Sciatic nerve (tissue), 2 donors: ENCODE results near the gene C16orf78. TPM values are rescaled to one million over a fixed set of nuclear protein-coding genes. Genes with fewer than 3 reads are reported as not detected.

ENCODE experiments used
- ATAC-seq: fragments of 200-7000 bp; cut with Tn5 transposase; one replicate; pipeline ENCODE4 v1.9.1; 2020; ENCODE audit warnings: mild to moderate bottlenecking, moderate library complexity
- DNase-seq: peaks from one replicate; pipeline ENCODE4 v3.0.0-alpha.2; 2020; ENCODE audit warnings: low spot score
- intact Hi-C: fragments of 100-400 bp; cut with DNase I; formaldehyde crosslinking; loops from one replicate; pipeline ENCODE4 v1.14.2; 2022
- total RNA-seq: library from RNA; stranded (reverse); fragmentation: NEBNext Ultra II Directional; extraction: Animal tissue kit (Norgen Biotek cat#: 25700); gene quantifications from one replicate; pipeline ENCODE4 v1.2.1, GENCODE V29; 2021
- donor health status: DM: no; HTN: no; CAD: no.
- donor health status: DM: no; HTN: no; CAD: no.

The C16orf78 gene
- total RNA-seq, 1 donor from 2014 or later = not detected

GRCh38 chr16:49417354-49417753 lies 43.8 kb downstream of the C16orf78 start:
- DNase-seq = no peak
- ATAC-seq = no peak
- intact Hi-C loops = loop anchor here (10.0 kb wide), 1 partner anchor 497 kb away; no protein-coding TSS in a partner anchor

DNA sequence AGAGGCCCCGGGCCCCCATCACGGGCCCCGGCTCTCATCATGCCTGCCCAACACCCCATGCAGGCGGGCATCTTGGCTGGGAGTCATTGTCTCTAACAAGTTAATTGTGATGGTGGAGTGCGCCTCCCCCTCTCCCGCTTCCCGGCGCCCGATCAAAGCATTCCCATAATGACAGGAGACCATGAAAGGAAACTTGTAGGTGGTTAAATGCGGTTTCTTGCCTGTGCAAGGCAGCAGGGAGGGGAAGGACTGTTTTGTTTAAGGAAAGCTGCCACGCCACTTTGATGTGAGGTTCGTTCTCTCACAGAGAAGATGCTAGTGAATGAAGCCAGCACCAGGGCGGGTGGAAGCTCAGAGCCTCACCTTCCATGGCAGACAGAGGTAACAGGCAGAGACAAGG lies 45.4 kb downstream of the C16orf78 start:
- DNase-seq (no peak), ATAC-seq (no peak)
- intact Hi-C loops = loop anchor here (10.0 kb wide), 1 partner anchor 496 kb away; no protein-coding TSS in a partner anchor

DNA sequence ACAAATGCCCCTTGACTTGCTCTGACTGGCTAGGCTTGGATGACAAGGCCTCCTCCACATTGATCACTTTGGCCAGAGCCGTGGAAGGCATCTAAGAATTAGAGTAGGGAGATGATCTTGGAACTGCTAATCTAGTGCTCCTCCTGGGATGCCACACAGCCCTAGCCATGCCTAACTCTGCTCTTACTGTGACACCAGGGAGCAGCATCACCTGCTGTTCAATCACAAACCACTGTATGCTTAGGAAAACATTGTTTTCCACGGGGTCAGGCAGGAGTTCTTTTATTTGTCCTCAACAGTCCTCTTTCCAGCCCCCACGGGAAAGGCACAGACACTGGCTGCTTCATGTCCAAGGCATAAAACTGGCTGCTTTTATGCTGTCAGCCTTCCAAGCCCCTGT lies 46.3 kb downstream of the C16orf78 start:
- intact Hi-C loops = loop anchor here (10.0 kb wide), 1 partner anchor 495 kb away; no protein-coding TSS in a partner anchor
- no peak for DNase-seq
- no peak for ATAC-seq

GRCh38 chr16:49422896-49423295 lies 49.3 kb downstream of the C16orf78 start:
- DNase-seq (no peak), ATAC-seq (no peak)
- intact Hi-C loops = no loop called here

- DNase-seq (no peak), ATAC-seq (no peak)
- intact Hi-C loops = no loop called here
Measured at GRCh38 chr16:49424961-49425360, 51.4 kb downstream of the C16orf78 start.

DNA sequence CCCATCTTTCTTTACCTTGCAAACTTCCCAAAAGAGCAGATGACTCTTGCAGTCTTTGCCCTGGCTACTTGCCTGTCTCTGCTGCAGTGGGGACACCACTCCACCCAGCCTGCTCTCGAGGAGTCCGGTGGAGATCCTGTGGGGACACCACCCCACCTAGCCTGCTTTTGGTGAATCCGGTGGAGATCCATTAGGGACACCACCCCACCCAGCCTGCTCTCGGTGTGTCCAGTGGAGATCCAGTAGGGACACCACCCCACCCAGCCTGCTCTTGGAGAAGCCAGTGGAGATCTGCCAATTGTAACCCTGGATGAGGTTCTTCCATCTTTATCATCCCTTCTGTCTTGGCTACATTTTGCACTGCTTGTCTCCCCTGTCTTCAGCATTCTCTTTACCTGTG lies 54.2 kb downstream of the C16orf78 start:
- intact Hi-C loops = no loop called here
- ATAC-seq (no peak), DNase-seq (no peak)

DNA sequence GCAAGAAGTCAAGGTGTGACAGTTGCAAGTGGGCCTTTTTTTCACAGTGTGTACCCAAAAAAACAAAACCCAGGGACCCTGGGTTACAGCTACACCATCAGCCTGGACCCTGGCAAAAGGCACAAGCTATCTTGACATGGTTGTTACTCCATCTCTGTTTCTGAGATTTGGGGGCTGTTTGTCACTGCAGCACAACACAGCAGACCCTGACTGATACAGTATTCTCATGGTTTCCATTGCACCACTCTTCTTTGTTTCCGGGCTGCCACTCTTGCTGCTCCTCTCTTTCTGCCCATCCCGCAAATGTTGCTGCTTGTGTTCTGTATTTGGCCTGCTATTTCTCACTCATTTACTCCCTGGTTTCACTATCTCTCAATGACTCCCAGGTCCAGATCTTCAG lies 55.2 kb downstream of the C16orf78 start:
- ATAC-seq (no peak), DNase-seq (no peak)
- intact Hi-C loops = no loop called here

- intact Hi-C loops = no loop called here
- DNase-seq (no peak), ATAC-seq (no peak)
Measured at GRCh38 chr16:49431040-49431439, 57.4 kb downstream of the C16orf78 start.

- intact Hi-C loops = no loop called here
- ATAC-seq (no peak), DNase-seq (no peak)
Measured at GRCh38 chr16:49431591-49432290, 58.1 kb downstream of the C16orf78 start.

GRCh38 chr16:49434733-49435132 lies 61.1 kb downstream of the C16orf78 start:
- ATAC-seq (no peak), DNase-seq (no peak)
- intact Hi-C loops = no loop called here

DNA sequence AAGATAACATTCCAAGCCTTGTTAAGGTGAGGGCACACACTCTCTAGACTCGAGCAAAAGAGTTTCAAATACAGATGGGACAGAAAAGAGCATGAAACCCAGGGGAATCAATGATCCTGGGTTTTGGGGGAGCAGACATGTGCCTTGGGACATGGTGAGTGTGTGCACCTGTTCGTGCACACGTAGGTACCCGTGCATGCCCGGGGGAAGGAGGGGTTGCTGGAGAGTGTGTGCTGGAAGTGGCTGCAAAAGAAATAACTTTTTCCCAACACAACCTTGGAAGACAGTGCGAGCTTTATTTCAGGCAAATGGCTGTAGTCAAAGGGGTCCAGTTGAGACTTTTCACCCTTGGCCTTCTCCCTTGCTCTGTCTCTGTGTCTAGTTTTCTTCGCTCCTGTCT lies 62.6 kb downstream of the C16orf78 start:
- no peak for ATAC-seq
- intact Hi-C loops = no loop called here
- DNase-seq = no peak

DNA sequence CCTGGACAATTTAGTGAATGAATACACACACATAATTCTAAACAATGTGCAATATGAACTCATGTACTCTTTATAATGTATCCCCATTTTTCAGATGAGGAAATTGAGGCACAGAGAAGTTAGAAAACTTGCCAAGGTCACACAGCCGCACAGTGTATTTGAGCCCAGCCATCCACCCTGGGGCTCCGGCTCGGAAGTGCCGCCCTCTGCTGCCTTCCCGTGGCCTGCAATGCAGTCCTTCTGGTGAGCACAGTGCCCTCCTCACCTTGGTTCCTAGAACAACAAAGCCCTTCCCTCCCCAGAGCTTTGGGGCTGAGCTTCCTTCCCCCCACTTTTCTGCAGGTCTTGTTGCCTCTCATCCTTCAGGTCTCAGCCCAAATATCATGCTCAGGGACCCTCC lies 63.7 kb downstream of the C16orf78 start:
- no peak for DNase-seq

GRCh38 chr16:49439050-49439449 lies 65.4 kb downstream of the C16orf78 start:
- ATAC-seq (no peak), DNase-seq (no peak)
- intact Hi-C loops = no loop called here

More for the DNA sequence above, 63.7 kb downstream of the C16orf78 start:
- ATAC-seq = no peak
- intact Hi-C loops = no loop called here

- intact Hi-C loops = no loop called here
- DNase-seq = no peak
- no peak for ATAC-seq
Measured at GRCh38 chr16:49439676-49440075, 66.1 kb downstream of the C16orf78 start.

DNA sequence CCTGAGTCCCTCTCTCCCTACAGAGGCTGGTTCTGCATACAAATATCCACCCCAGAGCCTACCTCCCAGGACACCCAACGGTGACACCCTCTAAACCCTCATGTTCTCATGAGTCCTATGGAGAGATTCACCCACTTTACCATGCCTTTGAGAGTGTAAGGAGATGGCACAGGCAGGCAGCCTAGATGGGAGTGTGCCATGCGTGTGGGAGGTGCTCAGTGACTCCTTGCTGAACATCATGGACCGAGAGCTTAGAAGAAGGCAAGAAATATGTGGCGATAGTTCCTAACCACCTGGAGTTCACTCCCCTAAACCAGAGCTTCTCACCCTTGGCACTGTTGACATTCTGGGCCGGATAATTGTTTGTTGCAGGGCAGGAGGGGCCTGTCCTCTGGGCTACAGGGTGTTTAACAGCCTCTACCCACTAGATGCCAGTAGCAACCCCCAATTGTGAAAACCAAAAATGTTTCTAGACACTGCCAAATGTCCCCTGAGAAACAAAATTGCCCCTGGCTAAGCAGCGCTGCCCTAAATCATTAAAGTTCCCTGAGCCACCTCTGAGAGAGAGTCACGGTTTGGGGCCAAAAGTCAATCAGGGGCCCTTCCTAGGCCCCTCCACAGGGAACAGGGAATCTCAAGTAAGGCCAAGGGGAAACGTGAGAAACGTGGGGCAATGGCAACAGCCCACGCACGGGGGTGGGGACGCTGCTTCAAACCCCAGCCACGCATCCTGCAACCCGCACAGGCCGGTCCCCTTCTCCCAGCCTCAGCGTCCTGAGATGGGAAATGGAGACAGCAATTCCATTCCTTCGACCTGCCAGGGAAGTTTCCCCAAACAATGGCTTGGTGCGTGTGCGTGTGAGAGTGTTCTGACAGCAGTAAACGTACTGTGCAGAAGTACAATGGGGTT lies 66.8 kb downstream of the C16orf78 start:
- DNase-seq (no peak), ATAC-seq (no peak)
- intact Hi-C loops = no loop called here

DNA sequence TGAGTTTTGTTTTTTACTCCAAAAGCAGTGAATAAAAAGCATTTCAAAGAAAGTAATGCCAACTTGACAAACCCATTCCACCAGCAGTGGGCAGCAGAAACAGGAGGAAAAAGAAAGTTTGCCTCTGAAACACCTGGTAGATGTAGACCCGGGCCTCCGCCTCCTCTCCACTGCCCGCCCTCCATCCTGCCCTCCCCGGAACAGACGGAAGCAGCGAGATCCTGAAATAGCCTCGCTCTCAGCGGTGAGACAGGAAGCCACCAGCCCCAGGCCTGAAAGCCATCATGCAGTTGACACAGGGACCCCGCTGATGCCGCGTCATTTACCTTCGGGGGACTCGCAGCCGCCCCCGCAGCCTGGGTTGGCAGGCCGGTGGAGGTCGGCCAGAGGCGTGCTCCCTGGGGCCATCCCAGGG lies 67.8 kb downstream of the C16orf78 start:
- intact Hi-C loops = no loop called here
- ATAC-seq (peak; percentile 77), DNase-seq (no peak)

DNA sequence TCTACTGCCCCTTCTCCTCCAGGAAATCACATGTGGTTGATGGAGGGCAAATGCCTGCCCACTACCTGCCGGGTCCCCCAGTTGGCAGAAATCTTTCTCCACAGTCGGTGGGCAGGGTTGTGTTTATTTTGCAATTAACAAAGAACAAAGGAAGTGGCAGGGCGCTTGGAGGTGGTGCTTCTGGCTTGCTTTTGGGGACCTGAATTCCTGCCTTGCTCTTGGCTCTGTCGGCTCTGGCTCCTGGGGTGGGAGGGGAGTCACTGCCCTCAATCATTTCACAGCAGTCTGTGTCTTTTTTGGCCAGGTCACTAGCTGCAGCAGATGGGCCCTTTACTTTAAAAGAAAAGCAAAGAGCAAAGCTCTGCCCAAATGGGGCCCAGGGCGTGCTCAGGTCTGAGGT lies 69.2 kb downstream of the C16orf78 start:
- DNase-seq (no peak), ATAC-seq (no peak)
- intact Hi-C loops = no loop called here

- no peak for DNase-seq
- intact Hi-C loops = no loop called here
- ATAC-seq = no peak
Measured at GRCh38 chr16:49443576-49443975, 70.0 kb downstream of the C16orf78 start.

- intact Hi-C loops = no loop called here
- no peak for ATAC-seq
Measured at GRCh38 chr16:49446805-49447204, 73.2 kb downstream of the C16orf78 start.

More at GRCh38 chr16:49446805-49447204, 73.2 kb downstream of the C16orf78 start:
- DNase-seq = no peak
